Loucy (cell line): ENCODE results near the gene THTPA.

Source experiments
- H2AFZ ChIP-seq: fragments of 200-600 bp; sonication (generic); 2 replicates; pipeline ENCODE4 v1.6.0; 2016; ENCODE audit warnings: antibody characterized with exemption, mild to moderate bottlenecking, low read length, moderate library complexity
- H3F3A ChIP-seq: fragments of 200-600 bp; 2 replicates; pipeline ENCODE4 v1.6.0; 2016; ENCODE audit warnings: antibody characterized with exemption, low read depth, mild to moderate bottlenecking
- H3K27me3 ChIP-seq: fragments of 200-600 bp; sonication (generic); 2 replicates; pipeline ENCODE4 v1.6.1; 2014; ENCODE audit warnings: low read length, mild to moderate bottlenecking; ENCODE audit not compliant: insufficient read depth, poor library complexity, severe bottlenecking
- H3K36me3 ChIP-seq: fragments of 200-600 bp; sonication (generic); 2 replicates; pipeline ENCODE4 v1.6.1; 2016; ENCODE audit warnings: low read length; ENCODE audit not compliant: insufficient read depth
- H3K4me1 ChIP-seq: fragments of 200-600 bp; sonication (generic); 2 replicates; pipeline ENCODE4 v1.5.1; 2014; ENCODE audit warnings: low read length, mild to moderate bottlenecking; ENCODE audit not compliant: insufficient read depth, poor library complexity, severe bottlenecking
- H3K4me2 ChIP-seq: fragments of 200-600 bp; sonication (generic); 2 replicates; pipeline ENCODE4 v1.6.0; 2014; ENCODE audit warnings: antibody characterized with exemption, low read length, low read depth, mild to moderate bottlenecking; ENCODE audit not compliant: poor library complexity, severe bottlenecking
- H3K4me3 ChIP-seq: fragments of 200-600 bp; sonication (generic); 2 replicates; pipeline ENCODE4 v1.5.1; 2014; ENCODE audit warnings: low read length, mild to moderate bottlenecking, mixed read lengths; ENCODE audit not compliant: poor library complexity, severe bottlenecking
- H3K79me2 ChIP-seq: fragments of 200-600 bp; sonication (generic); 2 replicates; pipeline ENCODE4 v1.6.1; 2014; ENCODE audit warnings: low read length; ENCODE audit not compliant: insufficient read depth
- H3K9ac ChIP-seq: fragments of 200-600 bp; sonication (generic); 2 replicates; pipeline ENCODE4 v1.6.0; 2014; ENCODE audit warnings: mild to moderate bottlenecking, low read depth, low read length, moderate library complexity; ENCODE audit not compliant: poor library complexity, severe bottlenecking
- H3K9me2 ChIP-seq: fragments of 200-600 bp; sonication (generic); replicated peaks from 2 replicates; pipeline ENCODE4 v1.6.1; 2016; ENCODE audit warnings: low read depth, low read length, mixed read lengths
- H3K9me3 ChIP-seq: fragments of 200-600 bp; sonication (generic); 2 replicates; pipeline ENCODE4 v1.6.1; 2014; ENCODE audit warnings: mild to moderate bottlenecking, antibody characterized with exemption, low read length, low read depth; ENCODE audit not compliant: insufficient read depth
- H4K20me1 ChIP-seq: fragments of 200-600 bp; sonication (generic); 2 replicates; pipeline ENCODE4 v1.6.0; 2014; ENCODE audit warnings: antibody characterized with exemption, low read length, mild to moderate bottlenecking; ENCODE audit not compliant: insufficient read depth, poor library complexity, severe bottlenecking
- EZH2phosphoT487 ChIP-seq: fragments of 200-600 bp; IDR thresholded peaks from 2 replicates; pipeline ENCODE4 v1.6.1; 2018; ENCODE audit warnings: antibody characterized with exemption, mild to moderate bottlenecking, moderate library complexity, borderline replicate concordance
- TF ChIP-seq, protein P1 (sequence below): fragments of 200-600 bp; sonication (generic); conservative IDR thresholded peaks from 2 replicates; pipeline ENCODE4 v1.5.1; 2014; ENCODE audit warnings: mild to moderate bottlenecking, antibody characterized with exemption, low read length

The THTPA gene

DNA sequence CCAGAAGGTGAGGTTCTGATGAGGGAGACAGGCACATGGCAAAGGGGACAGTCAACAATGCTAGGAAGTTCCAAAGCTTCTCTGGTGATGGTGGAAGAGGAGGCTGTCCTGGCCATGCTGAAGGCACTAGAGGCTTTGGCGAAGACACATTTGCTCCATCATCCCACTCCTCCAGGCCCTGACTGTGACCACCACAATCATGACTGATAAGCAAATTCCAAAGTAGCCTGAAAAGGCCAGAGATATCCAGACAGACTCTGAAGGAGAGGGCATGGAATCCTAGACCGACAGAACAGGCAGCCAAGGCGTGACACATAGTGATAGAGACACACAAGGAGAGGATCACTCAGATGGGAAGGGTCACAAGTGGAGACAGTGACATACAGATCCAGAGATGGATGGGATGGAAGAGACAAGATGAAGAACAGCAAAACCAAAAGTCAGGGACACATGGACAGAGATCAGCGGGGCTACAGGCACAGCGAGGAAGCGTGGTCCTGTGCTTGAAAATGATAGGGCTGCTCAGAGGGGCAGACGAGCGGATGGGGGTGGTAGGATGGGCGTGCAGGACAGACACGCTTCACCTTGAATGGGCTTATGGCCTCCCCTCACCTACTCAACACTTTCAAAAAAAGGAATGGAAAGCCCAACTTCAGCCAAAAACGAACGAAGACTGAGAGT lies 5.8 kb upstream of the THTPA start:
- Histone ChIP-seq H4K20me1 (no peaks in the 10 kb centered on the region), H2AFZ (no peak overlapping the region), H3K4me2 (peak overlapping the region; percentile 98), H3K36me3 (no peaks in the 10 kb centered on the region), H3K9me2 (no peaks in the 10 kb centered on the region), H3K9ac (peak overlapping the region; percentile 66), H3K27me3 (no peaks in the 10 kb centered on the region), H3K9me3 (no peaks in the 10 kb centered on the region), H3K4me3 (peak overlapping the region; percentile 97), H3K79me2 (peaks cover 14% of the 10 kb centered on the region), H3K4me1 (peaks cover 24% of the 10 kb centered on the region), H3F3A (no peaks in the 10 kb centered on the region)
- TF ChIP-seq, protein P1, sequence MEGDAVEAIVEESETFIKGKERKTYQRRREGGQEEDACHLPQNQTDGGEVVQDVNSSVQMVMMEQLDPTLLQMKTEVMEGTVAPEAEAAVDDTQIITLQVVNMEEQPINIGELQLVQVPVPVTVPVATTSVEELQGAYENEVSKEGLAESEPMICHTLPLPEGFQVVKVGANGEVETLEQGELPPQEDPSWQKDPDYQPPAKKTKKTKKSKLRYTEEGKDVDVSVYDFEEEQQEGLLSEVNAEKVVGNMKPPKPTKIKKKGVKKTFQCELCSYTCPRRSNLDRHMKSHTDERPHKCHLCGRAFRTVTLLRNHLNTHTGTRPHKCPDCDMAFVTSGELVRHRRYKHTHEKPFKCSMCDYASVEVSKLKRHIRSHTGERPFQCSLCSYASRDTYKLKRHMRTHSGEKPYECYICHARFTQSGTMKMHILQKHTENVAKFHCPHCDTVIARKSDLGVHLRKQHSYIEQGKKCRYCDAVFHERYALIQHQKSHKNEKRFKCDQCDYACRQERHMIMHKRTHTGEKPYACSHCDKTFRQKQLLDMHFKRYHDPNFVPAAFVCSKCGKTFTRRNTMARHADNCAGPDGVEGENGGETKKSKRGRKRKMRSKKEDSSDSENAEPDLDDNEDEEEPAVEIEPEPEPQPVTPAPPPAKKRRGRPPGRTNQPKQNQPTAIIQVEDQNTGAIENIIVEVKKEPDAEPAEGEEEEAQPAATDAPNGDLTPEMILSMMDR: no peak
- no peak for TF ChIP-seq EZH2phosphoT487

DNA sequence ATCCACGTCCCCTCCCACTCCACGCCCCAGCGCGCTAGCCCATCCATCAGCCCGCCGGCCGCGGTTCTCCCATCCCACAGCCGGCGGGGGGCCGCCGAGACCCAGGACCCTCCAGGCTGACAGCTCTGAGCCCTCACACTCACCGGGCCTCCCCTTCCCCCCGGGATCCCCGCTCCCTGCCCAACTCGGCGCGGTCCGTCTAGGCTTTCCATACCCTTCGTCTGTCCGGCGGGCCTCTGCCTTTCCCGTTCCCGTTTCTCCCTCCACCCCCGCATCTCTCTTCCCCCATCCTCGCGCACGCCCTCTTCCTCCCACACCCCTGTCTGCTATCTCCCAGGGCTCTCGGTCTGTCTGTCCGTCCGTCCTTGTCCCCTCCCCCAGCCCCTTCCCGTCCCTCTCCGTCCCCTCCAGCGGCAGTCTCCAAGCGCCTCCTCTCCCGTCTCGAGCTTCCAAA lies 5.2 kb upstream of the THTPA start:
- H3K9me2 ChIP-seq: no peaks in the 10 kb centered on the region
- TF ChIP-seq, protein P1: no peak
- TF ChIP-seq EZH2phosphoT487: no peak
- no peaks in the 10 kb centered on the region for H3K9me3 ChIP-seq
- H3K27me3 ChIP-seq: no peaks in the 10 kb centered on the region
- H3K4me2 ChIP-seq: peak overlapping the region; percentile 98
- peaks cover 14% of the 10 kb centered on the region for H3K79me2 ChIP-seq
- no peaks in the 10 kb centered on the region for H3F3A ChIP-seq
- H2AFZ ChIP-seq: peak overlapping the region; percentile 88
- H3K4me3 ChIP-seq: peak overlapping the region; percentile 97
- H3K9ac ChIP-seq: peak overlapping the region; percentile 66
- H4K20me1 ChIP-seq: no peaks in the 10 kb centered on the region
- peaks cover 24% of the 10 kb centered on the region for H3K4me1 ChIP-seq
- no peaks in the 10 kb centered on the region for H3K36me3 ChIP-seq

DNA sequence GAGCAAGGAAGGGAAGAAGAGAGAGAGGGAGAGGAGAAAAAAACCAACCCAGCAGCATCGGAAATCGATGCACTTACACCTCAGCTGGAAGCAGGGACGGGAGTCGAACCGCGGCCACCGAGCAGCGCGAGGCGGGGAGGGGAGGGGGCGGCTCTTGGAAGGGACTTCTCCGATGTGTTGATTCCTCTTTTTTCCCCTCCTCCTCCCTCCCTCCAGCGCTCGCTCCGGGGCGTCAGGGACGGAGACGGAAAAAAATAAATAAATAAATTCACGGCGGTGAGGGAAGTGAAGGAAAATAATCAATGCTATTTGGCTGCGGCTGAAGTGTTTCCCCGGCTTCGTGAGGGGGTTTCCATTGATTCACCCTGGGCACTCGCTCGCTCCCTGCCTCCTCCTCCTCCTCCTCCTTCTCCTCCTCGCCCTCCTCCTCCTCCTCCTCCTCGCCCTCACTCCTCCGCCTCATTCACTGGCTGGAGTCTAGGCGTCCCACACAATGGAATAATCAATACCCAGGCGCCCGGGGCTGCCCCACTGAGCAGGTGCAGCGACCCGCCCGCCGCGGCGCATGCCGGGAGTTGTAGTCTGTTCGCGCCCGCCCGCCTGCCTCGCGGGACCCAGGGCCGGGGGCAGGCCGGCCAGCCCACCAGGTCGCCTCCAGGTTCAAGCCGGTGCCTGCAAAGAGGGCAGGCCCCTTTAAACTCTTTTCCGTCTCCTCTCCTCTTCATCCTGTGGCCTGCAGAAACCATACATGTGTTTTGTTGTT lies 4.6 kb upstream of the THTPA start, which contains the start of gene ZFHX2:
Gene ZFHX2 (minus strand): TSS at position 500 of the 763 bp plus-strand sequence. CDS start 16,440 bp downstream, outside the sequence.
- Histone ChIP-seq H3K9ac (peak within 1 kb of the TSS; percentile 66), H3K4me1 (peaks cover 25% of the 10 kb centered on the region), H3K9me3 (no peaks in the 10 kb centered on the region), H3K4me2 (peak within 1 kb of the TSS; percentile 98), H3K4me3 (peak within 1 kb of the TSS; percentile 97), H3K79me2 (peaks cover 17% of the 10 kb centered on the region), H3K36me3 (no peaks in the 10 kb centered on the region), H3F3A (no peaks in the 10 kb centered on the region), H2AFZ (peak within 1 kb of the TSS; percentile 88), H3K27me3 (no peaks in the 10 kb centered on the region), H3K9me2 (no peaks in the 10 kb centered on the region), H4K20me1 (no peaks in the 10 kb centered on the region)
- TF ChIP-seq, protein P1: no peak
- TF ChIP-seq EZH2phosphoT487: no peak
